Common myeloid progenitor, CD34-positive (primary cell): ENCODE results near the gene HOXC12.

Experiments
- CTCF ChIA-PET: fragments of 350-600 bp; sonication (Branson Sonifier 250); formaldehyde crosslinking; loops from one replicate; lab custom pipeline; 2021; ENCODE audit warnings: antibody characterized with exemption; lab: Charles Lee
- POLR2A ChIA-PET: fragments of 350-600 bp; sonication (Branson Sonifier 250); formaldehyde crosslinking; loops from one replicate; lab custom pipeline; 2021; ENCODE audit warnings: antibody characterized with exemption; lab: Charles Lee
- DNase-seq, 3 donors: peaks; one replicate each; pipeline versions ENCODE4 v3.0.0 to v3.0.0-alpha.2; 2013
- H3K27ac ChIP-seq, 2 experiments: 1 replicate in 1 of 2; 2 replicates in 1 of 2; pipeline ENCODE4 v1.7.0; 2013; ENCODE audit warnings: inconsistent platforms in 2 of 2, low read length in 2 of 2, mild to moderate bottlenecking in 2 of 2, low read depth in 1 of 2, moderate library complexity in 1 of 2; ENCODE audit not compliant: severe bottlenecking in 2 of 2, insufficient read depth in 1 of 2, poor library complexity in 1 of 2
- H3K27me3 ChIP-seq, 5 experiments: replicated peaks in 2 of 5; 1 replicate in 3 of 5; 2 replicates in 2 of 5; pipeline versions ENCODE4 v1.6.1 to v1.7.0; 2013; ENCODE audit warnings: low read length in 4 of 5, mild to moderate bottlenecking in 2 of 5, moderate library complexity in 2 of 5, inconsistent platforms in 1 of 5; ENCODE audit not compliant: insufficient read depth in 5 of 5, control insufficient read depth in 4 of 5
- H3K36me3 ChIP-seq, 4 experiments: 1 replicate in 2 of 4; 2 replicates in 2 of 4; pipeline versions ENCODE4 v1.6.1 to v1.7.0; 2013; ENCODE audit warnings: low read length in 3 of 4, control low read depth in 1 of 4, mild to moderate bottlenecking in 1 of 4; ENCODE audit not compliant: control insufficient read depth in 4 of 4, insufficient read depth in 4 of 4
- H3K4me1 ChIP-seq, 4 experiments: 1 replicate in 3 of 4; 2 replicates in 1 of 4; pipeline versions ENCODE4 v1.6.1 to v1.7.1; 2013; ENCODE audit warnings: low read length in 3 of 4, mild to moderate bottlenecking in 3 of 4, control low read depth in 1 of 4, inconsistent platforms in 1 of 4, moderate library complexity in 1 of 4; ENCODE audit not compliant: control insufficient read depth in 4 of 4, insufficient read depth in 4 of 4; ENCODE audit errors: control extremely low read depth in 1 of 4
- H3K4me3 ChIP-seq, 7 experiments: 1 replicate in 4 of 7; 2 replicates in 3 of 7; pipeline versions ENCODE4 v1.5.1 to v1.7.0; 2013; ENCODE audit warnings: mild to moderate bottlenecking in 7 of 7, low read length in 6 of 7, moderate library complexity in 6 of 7, inconsistent platforms in 2 of 7, low read depth in 2 of 7, control low read depth in 1 of 7; ENCODE audit not compliant: insufficient read depth in 4 of 7, control insufficient read depth in 1 of 7; ENCODE audit errors: extremely low read depth in 1 of 7
- H3K9me3 ChIP-seq, 5 experiments: 1 replicate in 4 of 5; 2 replicates in 1 of 5; pipeline versions ENCODE4 v1.6.1 to v1.7.1; 2013; ENCODE audit warnings: low read length in 4 of 5, mild to moderate bottlenecking in 2 of 5, inconsistent platforms in 1 of 5, low read depth in 1 of 5, moderate library complexity in 1 of 5; ENCODE audit not compliant: control insufficient read depth in 4 of 5, insufficient read depth in 2 of 5; ENCODE audit errors: control extremely low read depth in 1 of 5
- WGBS: methylation state at CpG from one replicate; pipeline ENCODE4 v1.1.5; 2013; ENCODE audit not compliant: insufficient coverage; 5-methylcytosine and 5-hydroxymethylcytosine counted together

HOXC12 gene

DNA sequence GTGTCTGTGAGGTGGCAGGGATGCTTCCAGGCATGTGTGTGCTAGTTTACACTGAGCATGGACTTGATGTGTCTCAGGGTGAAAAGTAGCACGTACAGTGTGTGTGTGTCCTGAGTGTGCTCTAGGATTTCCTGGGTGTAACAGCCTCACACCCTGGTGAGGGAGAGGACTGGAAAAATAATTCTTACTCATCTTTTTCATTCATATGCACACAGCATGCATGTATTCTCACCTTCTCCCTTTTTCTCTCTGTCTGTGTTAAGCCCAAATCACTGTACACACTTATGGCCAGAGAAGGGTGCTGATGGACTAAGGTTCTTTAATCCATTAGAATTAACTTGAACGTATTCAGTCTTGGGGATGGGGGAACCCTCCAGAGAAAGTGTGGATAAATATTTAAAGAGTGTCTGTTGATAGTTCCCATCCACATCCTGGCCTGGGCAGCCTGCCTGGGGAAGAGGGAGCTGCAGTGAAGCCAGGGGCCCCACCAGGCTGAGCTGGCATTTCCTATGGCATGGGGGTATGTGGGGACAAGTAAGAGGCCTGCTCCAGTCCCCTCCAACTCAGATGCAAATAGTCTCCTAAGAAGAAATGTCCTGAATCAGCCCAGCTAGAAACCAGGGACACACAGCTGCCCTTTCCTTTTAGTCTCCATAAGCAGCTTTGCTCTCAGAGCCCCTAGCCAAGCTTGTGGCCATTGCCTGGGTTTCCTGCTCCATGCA, 53.0 kb downstream of the HOXC12 start:
- DNase-seq = no peak
- no CpG with 5 or more reads among the region's 2 CpGs for WGBS
- Histone ChIP-seq H3K27ac (no peak overlapping the region), H3K4me1 (peaks cover 0 to 13% (median 8%) of the 10 kb centered on the region in 4 experiments), H3K4me3 (no peak overlapping the region), H3K27me3 (peaks cover 14 to 98% (median 69%) of the 10 kb centered on the region in 5 experiments), H3K9me3 (no peaks in the 10 kb centered on the region), H3K36me3 (no peaks in the 10 kb centered on the region)
- POLR2A ChIA-PET = interaction anchor here (1.2 kb wide), 1 partner anchor 200 kb away, joined by 3 read pairs; no protein-coding TSS in a partner anchor
- CTCF ChIA-PET = interaction anchor here (0.7 to 6.7 kb wide), 14 partner anchors 8 to 207 kb away, joined by 3 to 101 read pairs (median 6); partner anchors contain the start of genes HOXC10 and HOXC5

DNA sequence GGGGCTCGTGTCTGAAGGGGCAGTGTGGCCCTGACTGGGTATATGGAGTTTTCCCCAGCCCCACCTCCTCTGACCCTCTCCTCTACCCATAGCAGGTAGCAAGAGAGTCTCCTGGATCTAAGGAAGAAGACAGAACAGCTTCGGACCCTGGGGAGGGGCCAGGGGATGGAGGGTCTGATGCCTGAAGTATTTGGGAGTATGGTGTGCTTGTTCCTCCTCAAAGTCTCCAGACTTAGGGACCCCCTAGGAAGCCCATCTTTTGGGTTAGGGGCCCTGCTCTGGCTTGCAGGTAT, 53.5 kb downstream of the HOXC12 start:
- ChIA-PET CTCF (interaction anchor here (0.9 to 6.7 kb wide), 8 partner anchors 15 to 207 kb away, joined by 3 to 101 read pairs (median 10); partner anchors contain the start of gene HOXC5), POLR2A (no interaction called here)
- DNase-seq = no peak
- no peaks in the 10 kb centered on the region for H3K36me3 ChIP-seq
- H3K4me3 ChIP-seq = no peak overlapping the region
- WGBS = 33% methylated on average over 1 of the region's 2 CpGs
- peaks cover 0 to 13% (median 8%) of the 10 kb centered on the region in 4 experiments for H3K4me1 ChIP-seq
- H3K9me3 ChIP-seq = no peaks in the 10 kb centered on the region
- no peak overlapping the region for H3K27ac ChIP-seq
- H3K27me3 ChIP-seq = peaks cover 14 to 98% (median 69%) of the 10 kb centered on the region in 5 experiments
